ENCODE measurements around the gene REC8. TPM values are rescaled to one million over a fixed set of nuclear protein-coding genes. Genes with fewer than 3 reads are reported as not detected.

Gene REC8
- total RNA-seq, 1 experiment from 2014 or later, result 58.0 TPM

DNA sequence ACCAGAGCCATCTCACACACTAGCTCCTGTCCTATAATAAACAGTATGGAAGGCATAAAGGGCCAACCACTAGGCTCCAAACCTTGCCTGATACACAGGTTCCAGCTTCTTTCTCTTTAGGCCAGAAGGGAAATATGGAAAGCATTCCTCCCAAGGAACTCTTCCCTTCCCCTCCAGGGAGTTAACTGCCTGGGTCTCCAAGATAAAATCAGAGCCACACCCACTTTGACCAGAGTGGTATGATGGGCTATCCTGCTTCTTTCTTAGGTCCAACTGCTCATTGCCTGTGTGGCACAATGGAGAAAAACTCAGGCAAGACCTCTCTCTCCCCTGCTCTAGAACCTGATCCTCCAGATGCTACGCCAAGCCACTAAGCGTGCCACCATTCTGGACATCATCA, 35.7 kb downstream of the REC8 start:
- no peaks in the 10 kb centered on the region; the same call in 1 of the 2 replicates for H3K27me3 Mint-ChIP-seq (ENCODE audit: low read depth)

More for the DNA sequence above, 35.7 kb downstream of the REC8 start:
- peaks cover 0 to 3% of the 10 kb centered on the region in 2 experiments; a peak in 3 of 5 replicates for H3K9me3 Mint-ChIP-seq
- Histone ChIP-seq H3K79me1 (ENCODE audit: insufficient read depth, low read depth, low read length, poor library complexity, severe bottlenecking) (no peaks in the 10 kb centered on the region), H3K27ac (ENCODE audit: insufficient read length, low read depth, low read length) (no peak overlapping the region), H3K4ac (ENCODE audit: low read depth, low read length) (no peak overlapping the region), H3K4me2 (ENCODE audit: insufficient read depth, insufficient read length, low read length) (no peak overlapping the region), H4K20me1 (ENCODE audit: control insufficient read depth, insufficient read depth, insufficient read length) (no peaks in the 10 kb centered on the region), H3K9ac (ENCODE audit: extremely low read depth, insufficient read length, low read length) (no peak overlapping the region), H3T11ph (ENCODE audit: low read length) (no peak overlapping the region), H3K23ac (ENCODE audit: insufficient read length, low read depth, low read length) (no peak overlapping the region), H3K56ac (ENCODE audit: insufficient read length, low read depth, low read length) (no peak overlapping the region), H2BK15ac (ENCODE audit: low read depth, low read length) (no peak overlapping the region), H2BK5ac (ENCODE audit: insufficient read length, low read length) (no peak overlapping the region), H3K18ac (ENCODE audit: insufficient read length, low read depth, low read length) (no peak overlapping the region), H2BK12ac (ENCODE audit: insufficient read length, low read depth, low read length) (no peak overlapping the region), H3K79me2 (ENCODE audit: insufficient read depth, low read length) (no peaks in the 10 kb centered on the region), H4K5ac (ENCODE audit: insufficient read length, low read depth, low read length) (no peak overlapping the region), H4K91ac (ENCODE audit: insufficient read length, low read depth, low read length) (no peak overlapping the region), H3K4me1 (ENCODE audit: insufficient read depth, low read length) (peaks cover 5% of the 10 kb centered on the region; the same call in 1 of the 2 replicates), H2BK20ac (ENCODE audit: low read depth, low read length, poor library complexity, severe bottlenecking) (no peak overlapping the region), H2AK5ac (ENCODE audit: insufficient read length, low read length) (no peak overlapping the region), H3K14ac (ENCODE audit: insufficient read depth, low read length) (no peak overlapping the region), H3K27me3 (ENCODE audit: insufficient read depth, low read length) (no peaks in the 10 kb centered on the region), H2BK120ac (ENCODE audit: low read depth, low read length, poor library complexity, severe bottlenecking) (no peak overlapping the region), H3K9me3 (ENCODE audit: control insufficient read depth, low read depth, low read length) (no peaks in the 10 kb centered on the region), H4K8ac (replicated peaks; ENCODE audit: insufficient read length, low read depth, low read length) (no peak overlapping the region), H3K23me2 (ENCODE audit: insufficient read length, low read depth, low read length, poor library complexity, severe bottlenecking) (no peaks in the 10 kb centered on the region), H2AFZ (ENCODE audit: low read length) (no peak overlapping the region)
- no CpG with 5 or more reads among the region's 2 CpGs for WGBS (ENCODE audit: extremely low coverage, insufficient read length, low lambda C conversion rate)
- H3K4me1 Mint-ChIP-seq, result peaks cover 15 to 20% of the 10 kb centered on the region in 2 experiments
- no peak overlapping the region for H3K27ac Mint-ChIP-seq
- no peak for DNase-seq
- H3K4me3 Mint-ChIP-seq, result no peak overlapping the region
- peaks cover 40 to 76% (median 68%) of the 10 kb centered on the region in 3 experiments; a peak in 6 of 7 replicates for H3K36me3 Mint-ChIP-seq (ENCODE audit: insufficient read depth in 1 of 3, low read depth in 3 of 3)
- TF ChIP-seq, protein P1, sequence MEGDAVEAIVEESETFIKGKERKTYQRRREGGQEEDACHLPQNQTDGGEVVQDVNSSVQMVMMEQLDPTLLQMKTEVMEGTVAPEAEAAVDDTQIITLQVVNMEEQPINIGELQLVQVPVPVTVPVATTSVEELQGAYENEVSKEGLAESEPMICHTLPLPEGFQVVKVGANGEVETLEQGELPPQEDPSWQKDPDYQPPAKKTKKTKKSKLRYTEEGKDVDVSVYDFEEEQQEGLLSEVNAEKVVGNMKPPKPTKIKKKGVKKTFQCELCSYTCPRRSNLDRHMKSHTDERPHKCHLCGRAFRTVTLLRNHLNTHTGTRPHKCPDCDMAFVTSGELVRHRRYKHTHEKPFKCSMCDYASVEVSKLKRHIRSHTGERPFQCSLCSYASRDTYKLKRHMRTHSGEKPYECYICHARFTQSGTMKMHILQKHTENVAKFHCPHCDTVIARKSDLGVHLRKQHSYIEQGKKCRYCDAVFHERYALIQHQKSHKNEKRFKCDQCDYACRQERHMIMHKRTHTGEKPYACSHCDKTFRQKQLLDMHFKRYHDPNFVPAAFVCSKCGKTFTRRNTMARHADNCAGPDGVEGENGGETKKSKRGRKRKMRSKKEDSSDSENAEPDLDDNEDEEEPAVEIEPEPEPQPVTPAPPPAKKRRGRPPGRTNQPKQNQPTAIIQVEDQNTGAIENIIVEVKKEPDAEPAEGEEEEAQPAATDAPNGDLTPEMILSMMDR (conservative IDR thresholded peaks at IDR 0.05), result no peak
